HG03060 (cell line): ENCODE measurements around the gene TMEM30A.

Experiments
- ATAC-seq: cut with Tn5 transposase; IDR thresholded peaks from one replicate; pipeline ENCODE4 v1.9.1; 2021; ENCODE audit warnings: low read depth, moderate number of reproducible peaks; ENCODE audit not compliant: unreplicated experiment

The TMEM30A gene

GRCh38 chr6:75220357-75220756 is 64.2 kb downstream of the TMEM30A start:
- ATAC-seq, result no peak

GRCh38 chr6:75219263-75219662 is 65.3 kb downstream of the TMEM30A start:
- ATAC-seq, result no peak

- no peak for ATAC-seq
These were observed 67.4 kb downstream of the TMEM30A start for GRCh38 chr6:75217193-75217592.

- no peak for ATAC-seq
These were observed 69.3 kb downstream of the TMEM30A start for GRCh38 chr6:75215291-75215690.

GRCh38 chr6:75213732-75214131 is 70.9 kb downstream of the TMEM30A start:
- no peak for ATAC-seq

- no peak for ATAC-seq
These were observed 71.5 kb downstream of the TMEM30A start for GRCh38 chr6:75213112-75213511.

- ATAC-seq, result no peak
These were observed 72.5 kb downstream of the TMEM30A start for GRCh38 chr6:75211920-75212590.

GRCh38 chr6:75210885-75211739 is 73.5 kb downstream of the TMEM30A start:
- no peak for ATAC-seq

- ATAC-seq, result no peak
These were observed 75.3 kb downstream of the TMEM30A start for GRCh38 chr6:75209184-75209723.

- ATAC-seq, result peak; percentile 66
These were observed 76.1 kb downstream of the TMEM30A start for GRCh38 chr6:75208298-75209183.

GRCh38 chr6:75206576-75207342 is 77.8 kb downstream of the TMEM30A start:
- no peak for ATAC-seq

GRCh38 chr6:75205776-75206575 is 78.6 kb downstream of the TMEM30A start, which contains the start of gene COL12A1:
Gene COL12A1 (minus strand): TSS chr6:75206053. CDS start chr6:75202792, 3,261 bp downstream.
- ATAC-seq, result no peak

GRCh38 chr6:75204959-75205775 is 79.4 kb downstream of the TMEM30A start:
- no peak for ATAC-seq

- no peak for ATAC-seq
These were observed 80.2 kb downstream of the TMEM30A start for GRCh38 chr6:75204217-75204958.

GRCh38 chr6:75203721-75204120 is 80.9 kb downstream of the TMEM30A start:
- no peak for ATAC-seq
